Lower leg skin (tissue), 3 donors: Measurements from ENCODE around the gene DSP.

ENCODE experiments used
- CTCF ChIP-seq, 3 donors: fragments of 450-650 bp; IDR thresholded peaks; one replicate each; pipeline ENCODE4 v1.5.1; 2016; ENCODE audit warnings: antibody characterized with exemption in 3 of 3, mild to moderate bottlenecking in 3 of 3, moderate library complexity in 2 of 3
- POLR2A ChIP-seq, 2 donors: fragments of 450-650 bp; IDR thresholded peaks; one replicate each; pipeline ENCODE4 v1.6.1; 2016 to 2017; ENCODE audit warnings: antibody characterized with exemption in 2 of 2, mild to moderate bottlenecking in 1 of 2, moderate library complexity in 1 of 2

DNA sequence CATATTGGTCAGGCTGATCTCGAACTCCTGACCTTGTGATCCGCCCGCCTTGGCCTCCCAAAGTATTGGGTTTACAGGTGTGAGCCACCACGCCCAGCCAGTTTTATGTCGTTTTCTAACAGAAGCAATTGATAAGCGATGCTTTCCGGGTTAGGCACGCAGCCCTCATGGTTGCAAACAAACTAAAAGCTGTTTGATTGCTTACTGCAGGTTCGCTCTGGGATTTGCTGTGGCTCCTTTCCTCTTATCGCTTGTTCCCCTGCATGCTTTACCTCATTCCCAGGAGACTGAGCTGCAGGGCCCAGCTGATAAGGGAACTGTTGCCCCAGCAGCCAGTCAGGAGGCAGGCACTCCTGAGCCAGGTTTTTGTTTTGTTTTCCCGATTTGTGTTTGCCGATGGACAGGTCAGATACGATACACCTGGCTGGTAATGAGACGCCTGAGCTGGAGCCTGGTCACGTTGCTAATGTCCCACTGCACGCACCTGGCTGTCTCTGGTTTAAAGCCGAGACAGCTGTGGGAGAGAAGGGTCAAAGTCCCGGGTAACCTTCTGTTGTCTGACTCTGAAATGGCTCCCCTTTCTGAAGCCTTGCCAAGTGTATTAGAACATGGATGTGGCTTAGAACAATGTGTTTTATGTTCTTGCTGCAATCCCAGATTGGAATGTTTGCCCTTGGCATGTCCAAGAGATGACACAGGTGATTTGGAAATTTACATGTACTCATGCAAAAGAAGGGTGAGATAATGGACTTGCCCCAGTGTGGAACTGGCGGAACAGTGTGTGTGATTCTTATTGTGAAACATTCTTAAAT lies 19.9 kb downstream of the DSP start:
- TF ChIP-seq POLR2A (IDR thresholded peaks at IDR 0.05) (no peak), CTCF (IDR thresholded peaks at IDR 0.05) (no peak)
